MCF 10A (cell line): ENCODE results near the gene NDUFB11. TPM values are rescaled to one million over a fixed set of nuclear protein-coding genes. Genes with fewer than 3 reads are reported as not detected.

Experiments used
- BruUV-seq: library from RNA; stranded (reverse); fragments of 400-500 nt; replicated peaks from 2 replicates; lab custom pipeline; 2021; lab: Mats Ljungman, UMichigan
- CTCF ChIA-PET: fragments of 300-600 bp; sonication (Branson Sonifier 250); formaldehyde crosslinking; extraction: SDS; loops from one replicate; lab custom pipeline; 2021; ENCODE audit warnings: antibody characterized with exemption, inconsistent platforms; lab: Yijun Ruan, JAX
- POLR2A ChIA-PET: fragments of 300-600, 350-650 bp; sonication (Branson Sonifier 250); formaldehyde crosslinking; extraction: SDS; loops from one replicate; lab custom pipeline; 2020; ENCODE audit warnings: antibody characterized with exemption, inconsistent platforms; lab: Yijun Ruan, JAX
- DNase-seq: peaks from one replicate; pipeline ENCODE4 v3.0.0-alpha.2; 2018; ENCODE audit not compliant: unreplicated experiment
- H3K27ac Mint-ChIP-seq: one replicate; pipeline ENCODE4 v1.8.0; 2022; ENCODE audit warnings: mild to moderate bottlenecking, low read depth, mixed read lengths; ENCODE audit not compliant: unreplicated experiment
- H3K27me3 Mint-ChIP-seq: one replicate; pipeline ENCODE4 v1.8.0; 2022; ENCODE audit warnings: mixed read lengths; ENCODE audit not compliant: insufficient read depth, unreplicated experiment
- H3K36me3 Mint-ChIP-seq: one replicate; pipeline ENCODE4 v1.8.0; 2022; ENCODE audit warnings: mild to moderate bottlenecking, moderate library complexity, mixed read lengths; ENCODE audit not compliant: insufficient read depth, unreplicated experiment
- H3K4me1 Mint-ChIP-seq: one replicate; pipeline ENCODE4 v1.8.0; 2022; ENCODE audit warnings: mixed read lengths; ENCODE audit not compliant: insufficient read depth, unreplicated experiment
- H3K4me3 Mint-ChIP-seq: one replicate; pipeline ENCODE4 v1.8.0; 2022; ENCODE audit warnings: mild to moderate bottlenecking, moderate library complexity, mixed read lengths; ENCODE audit not compliant: unreplicated experiment
- H3K9me3 Mint-ChIP-seq: one replicate; pipeline ENCODE4 v1.8.0; 2022; ENCODE audit warnings: mixed read lengths; ENCODE audit not compliant: unreplicated experiment
- CTCF ChIP-seq: fragments of 200-600 bp; IDR thresholded peaks from one replicate; pipeline ENCODE4 v1.8.0; 2022; ENCODE audit warnings: antibody characterized with exemption, mild to moderate bottlenecking; ENCODE audit not compliant: unreplicated experiment
- intact Hi-C: fragments of 100-400 bp; cut with micrococcal nuclease; formaldehyde crosslinking; loops from 2 replicates; pipeline ENCODE4 v1.14.1; 2022
- total RNA-seq: library from RNA; stranded (reverse); gene quantifications from 2 replicates; pipeline ENCODE4 v1.2.3, GENCODE V29; 2022

The NDUFB11 gene
- total RNA-seq, 1 experiment from 2014 or later = 91.8 TPM

- H3K4me3 Mint-ChIP-seq = no peak overlapping the region
- intact Hi-C loops = no loop called here
- no peaks in the 10 kb centered on the region for H3K4me1 Mint-ChIP-seq
- peaks cover 51% of the 10 kb centered on the region for H3K36me3 Mint-ChIP-seq
- H3K27ac Mint-ChIP-seq = no peak overlapping the region
- POLR2A ChIA-PET = no interaction called here
- no peak for TF ChIP-seq CTCF
- no TSS peak for BruUV-seq
- DNase-seq = no peak
- peaks cover 98% of the 10 kb centered on the region for H3K27me3 Mint-ChIP-seq
- CTCF ChIA-PET = interaction anchor here (0.6 kb wide), 1 partner anchor 727 kb away, joined by 4 read pairs; no protein-coding TSS in a partner anchor
- H3K9me3 Mint-ChIP-seq = no peaks in the 10 kb centered on the region
Observed at GRCh38 chrX:47172549-47172948, 28.0 kb upstream of the NDUFB11 start.

- H3K27ac Mint-ChIP-seq = no peak overlapping the region
- H3K9me3 Mint-ChIP-seq = no peaks in the 10 kb centered on the region
- BruUV-seq = no TSS peak
- H3K4me1 Mint-ChIP-seq = no peaks in the 10 kb centered on the region
- no peak overlapping the region for H3K4me3 Mint-ChIP-seq
- POLR2A ChIA-PET = no interaction called here
- TF ChIP-seq CTCF = no peak
- DNase-seq = no peak
- intact Hi-C loops = no loop called here
- peaks cover 46% of the 10 kb centered on the region for H3K36me3 Mint-ChIP-seq
- H3K27me3 Mint-ChIP-seq = peaks cover 97% of the 10 kb centered on the region
- CTCF ChIA-PET = interaction anchor here (0.6 kb wide), 1 partner anchor 10 kb away, joined by 3 read pairs; no protein-coding TSS in a partner anchor
Observed at GRCh38 chrX:47171996-47172395, 27.5 kb upstream of the NDUFB11 start.

- DNase-seq = no peak
- Mint-ChIP-seq H3K4me3 (no peak overlapping the region), H3K4me1 (no peaks in the 10 kb centered on the region), H3K27ac (no peak overlapping the region), H3K27me3 (peaks cover 87% of the 10 kb centered on the region), H3K36me3 (peaks cover 46% of the 10 kb centered on the region), H3K9me3 (no peaks in the 10 kb centered on the region)
- ChIA-PET CTCF (no interaction called here), POLR2A (no interaction called here)
- no peak for TF ChIP-seq CTCF
- intact Hi-C loops = no loop called here
- BruUV-seq = no TSS peak
Observed at GRCh38 chrX:47170861-47171692, 26.6 kb upstream of the NDUFB11 start.

- POLR2A ChIA-PET = no interaction called here
- Mint-ChIP-seq H3K4me3 (no peak overlapping the region), H3K36me3 (peaks cover 44% of the 10 kb centered on the region)
Observed at GRCh38 chrX:47169726-47170515, 25.4 kb upstream of the NDUFB11 start.

More at GRCh38 chrX:47169726-47170515, 25.4 kb upstream of the NDUFB11 start:
- no peaks in the 10 kb centered on the region for H3K4me1 Mint-ChIP-seq
- peak; percentile 41 for DNase-seq
- H3K27ac Mint-ChIP-seq = no peak overlapping the region
- H3K27me3 Mint-ChIP-seq = peaks cover 76% of the 10 kb centered on the region
- TF ChIP-seq CTCF = no peak
- intact Hi-C loops = no loop called here
- CTCF ChIA-PET = no interaction called here
- BruUV-seq = no TSS peak
- no peaks in the 10 kb centered on the region for H3K9me3 Mint-ChIP-seq
